ENCODE measurements around the gene BUD31.

Gene BUD31

DNA sequence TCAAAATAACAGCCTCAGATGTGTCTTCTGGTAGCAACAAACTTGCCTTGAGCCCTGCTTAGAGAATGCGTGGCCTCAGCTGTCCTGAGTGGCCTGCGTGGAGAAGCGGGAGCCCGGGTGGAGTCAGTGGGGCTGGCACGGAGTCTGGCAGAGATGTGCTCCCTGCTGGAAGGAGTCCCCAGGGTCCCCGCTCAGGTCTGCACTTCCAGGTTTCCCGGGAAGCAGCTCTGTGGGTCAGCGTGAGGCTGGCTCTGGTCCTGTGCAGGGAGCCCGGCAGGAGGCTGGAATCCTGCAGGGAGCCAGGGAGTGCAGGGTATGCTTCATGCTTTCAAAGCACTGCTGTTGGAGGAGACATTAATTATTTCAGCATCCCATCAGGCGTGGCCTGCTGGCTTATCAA lies 40.1 kb downstream of the BUD31 start:
- intact Hi-C loops (cut with micrococcal nuclease) = no loop called here
- Mint-ChIP-seq H3K36me3 (ENCODE audit: low read depth) (peaks cover 97% of the 10 kb centered on the region), H3K27ac (no peak overlapping the region), H3K4me3 (no peak overlapping the region), H3K9me3 (no peaks in the 10 kb centered on the region), H3K4me1 (ENCODE audit: low read depth) (no peaks in the 10 kb centered on the region), H3K27me3 (no peaks in the 10 kb centered on the region)

DNA sequence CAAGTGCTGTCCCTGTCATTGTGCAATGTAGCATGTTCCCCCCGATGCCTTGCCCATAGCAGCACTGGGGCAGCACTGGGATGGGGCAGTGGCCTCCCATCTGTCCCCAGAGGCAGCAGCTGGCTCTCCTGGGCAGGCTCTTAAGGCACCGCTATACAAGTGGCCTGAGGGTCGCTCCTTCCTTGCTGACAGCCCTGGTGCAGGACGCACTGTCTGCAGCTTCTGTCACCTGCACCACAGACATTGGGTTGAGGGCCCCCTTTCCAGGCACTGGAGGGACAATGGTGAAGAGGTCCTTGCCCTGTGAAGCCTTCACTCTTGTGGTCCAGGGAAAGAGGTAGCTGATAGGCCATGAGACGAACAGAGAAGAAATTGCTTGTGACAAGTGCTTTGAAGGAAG lies 40.6 kb downstream of the BUD31 start:
- no peaks in the 10 kb centered on the region for H3K9me3 Mint-ChIP-seq
- no peak overlapping the region for H3K4me3 Mint-ChIP-seq
- H3K4me1 Mint-ChIP-seq (ENCODE audit: low read depth) = no peaks in the 10 kb centered on the region
- intact Hi-C loops (cut with micrococcal nuclease) = no loop called here
- no peaks in the 10 kb centered on the region for H3K27me3 Mint-ChIP-seq
- no peak overlapping the region for H3K27ac Mint-ChIP-seq
- peaks cover 97% of the 10 kb centered on the region for H3K36me3 Mint-ChIP-seq (ENCODE audit: low read depth)

GRCh38 chr7:99451936-99452335 lies 43.2 kb downstream of the BUD31 start:
- Mint-ChIP-seq H3K36me3 (ENCODE audit: low read depth) (peaks cover 99% of the 10 kb centered on the region), H3K27me3 (no peaks in the 10 kb centered on the region), H3K4me3 (no peak overlapping the region), H3K27ac (no peak overlapping the region), H3K4me1 (ENCODE audit: low read depth) (no peaks in the 10 kb centered on the region), H3K9me3 (no peaks in the 10 kb centered on the region)
- intact Hi-C loops (cut with micrococcal nuclease) = no loop called here

GRCh38 chr7:99452541-99452940 lies 43.8 kb downstream of the BUD31 start:
- intact Hi-C loops (cut with micrococcal nuclease) = no loop called here
- Mint-ChIP-seq H3K9me3 (no peaks in the 10 kb centered on the region), H3K36me3 (ENCODE audit: low read depth) (peaks cover 99% of the 10 kb centered on the region), H3K4me1 (ENCODE audit: low read depth) (no peaks in the 10 kb centered on the region), H3K4me3 (no peak overlapping the region), H3K27ac (no peak overlapping the region), H3K27me3 (no peaks in the 10 kb centered on the region)

DNA sequence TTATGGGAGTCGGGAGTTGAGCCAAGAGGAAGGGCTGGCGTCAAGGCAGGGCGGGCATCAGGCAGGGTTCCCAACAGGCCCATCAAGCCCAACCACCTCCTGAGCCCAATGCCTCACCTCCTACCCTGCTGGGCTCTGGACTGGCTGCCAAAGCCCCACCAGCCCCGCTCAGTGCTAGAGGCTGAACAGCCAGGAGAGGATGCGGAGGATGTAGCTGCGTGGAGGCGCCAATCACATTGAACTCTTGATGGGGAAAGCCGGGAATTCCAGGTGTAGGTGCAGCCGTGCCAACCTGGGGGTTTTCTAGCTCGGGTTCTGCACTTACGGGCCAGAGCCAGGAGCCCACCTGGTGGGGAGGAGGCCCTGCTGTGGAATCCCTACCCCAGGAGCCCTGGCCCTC lies 44.3 kb downstream of the BUD31 start:
- Mint-ChIP-seq H3K27me3 (no peaks in the 10 kb centered on the region), H3K4me1 (ENCODE audit: low read depth) (no peaks in the 10 kb centered on the region), H3K36me3 (ENCODE audit: low read depth) (peaks cover 99% of the 10 kb centered on the region), H3K9me3 (no peaks in the 10 kb centered on the region), H3K27ac (no peak overlapping the region), H3K4me3 (no peak overlapping the region)
- intact Hi-C loops (cut with micrococcal nuclease) = no loop called here

- no peak overlapping the region for H3K27ac Mint-ChIP-seq
- H3K4me3 Mint-ChIP-seq = no peak overlapping the region
- intact Hi-C loops (cut with micrococcal nuclease) = no loop called here
- H3K36me3 Mint-ChIP-seq (ENCODE audit: low read depth) = peaks cover 99% of the 10 kb centered on the region
- no peaks in the 10 kb centered on the region for H3K9me3 Mint-ChIP-seq
- no peaks in the 10 kb centered on the region for H3K27me3 Mint-ChIP-seq
- peaks cover 12% of the 10 kb centered on the region for H3K4me1 Mint-ChIP-seq (ENCODE audit: low read depth)
Measured at GRCh38 chr7:99455874-99456273, 47.1 kb downstream of the BUD31 start.

- H3K27ac Mint-ChIP-seq = no peak overlapping the region
- H3K4me1 Mint-ChIP-seq (ENCODE audit: low read depth) = peaks cover 14% of the 10 kb centered on the region
- H3K9me3 Mint-ChIP-seq = no peaks in the 10 kb centered on the region
- peaks cover 98% of the 10 kb centered on the region for H3K36me3 Mint-ChIP-seq (ENCODE audit: low read depth)
- intact Hi-C loops (cut with micrococcal nuclease) = no loop called here
- no peaks in the 10 kb centered on the region for H3K27me3 Mint-ChIP-seq
- H3K4me3 Mint-ChIP-seq = no peak overlapping the region
Measured at GRCh38 chr7:99456288-99456687, 47.5 kb downstream of the BUD31 start.

GRCh38 chr7:99457050-99457649 lies 48.4 kb downstream of the BUD31 start:
- Mint-ChIP-seq H3K27ac (no peak overlapping the region), H3K4me1 (ENCODE audit: low read depth) (peaks cover 21% of the 10 kb centered on the region), H3K27me3 (no peaks in the 10 kb centered on the region), H3K36me3 (ENCODE audit: low read depth) (peaks cover 91% of the 10 kb centered on the region), H3K4me3 (no peak overlapping the region), H3K9me3 (no peaks in the 10 kb centered on the region)
- intact Hi-C loops (cut with micrococcal nuclease) = no loop called here

DNA sequence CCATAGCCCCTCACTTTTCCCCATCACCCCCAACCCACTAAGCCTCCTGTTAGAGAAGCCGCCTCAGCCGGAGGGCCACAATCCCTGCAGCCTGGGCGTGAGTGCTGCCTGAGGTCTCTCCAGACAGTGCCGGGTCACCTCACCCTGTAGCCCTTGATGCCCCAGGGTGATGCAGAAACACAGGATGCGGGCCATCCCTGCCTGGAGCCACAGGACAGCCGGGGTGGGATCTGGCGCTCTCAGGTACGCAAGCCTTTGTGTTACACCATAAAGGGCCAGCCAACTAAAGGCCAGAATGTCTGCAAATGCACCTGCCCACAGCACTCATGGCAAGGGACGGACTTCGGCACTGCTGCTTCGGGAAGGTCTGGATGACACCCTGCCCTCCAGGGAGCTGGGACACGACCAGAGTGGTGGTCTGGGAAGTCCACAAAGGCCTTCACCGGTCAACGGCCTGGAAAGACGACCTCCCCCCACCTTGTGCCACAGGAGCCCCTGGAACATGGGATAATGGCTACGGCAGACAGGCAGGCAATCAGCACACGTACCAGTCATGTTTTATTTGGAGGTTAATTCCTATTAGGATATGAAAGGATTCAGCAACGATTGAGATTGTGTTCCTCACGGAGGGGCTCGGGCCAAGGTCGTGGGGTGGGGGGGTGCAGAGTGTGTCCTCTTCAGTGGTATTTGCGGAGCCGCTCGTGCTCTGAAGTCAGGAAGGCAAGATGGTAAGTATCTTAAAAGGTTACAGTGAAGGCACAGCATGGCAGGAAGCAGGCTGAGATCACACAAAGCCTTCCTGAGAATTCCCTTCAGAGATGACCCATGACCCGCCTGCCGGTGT lies 49.1 kb downstream of the BUD31 start:
- H3K27ac Mint-ChIP-seq = no peak overlapping the region
- intact Hi-C loops (cut with micrococcal nuclease) = no loop called here
- no peak overlapping the region for H3K4me3 Mint-ChIP-seq
- peaks cover 91% of the 10 kb centered on the region for H3K36me3 Mint-ChIP-seq (ENCODE audit: low read depth)
- H3K4me1 Mint-ChIP-seq (ENCODE audit: low read depth) = peaks cover 23% of the 10 kb centered on the region
- H3K9me3 Mint-ChIP-seq = no peaks in the 10 kb centered on the region
- no peaks in the 10 kb centered on the region for H3K27me3 Mint-ChIP-seq

GRCh38 chr7:99459087-99459486 lies 50.3 kb downstream of the BUD31 start:
- Mint-ChIP-seq H3K4me1 (ENCODE audit: low read depth) (peaks cover 28% of the 10 kb centered on the region), H3K4me3 (no peak overlapping the region), H3K27me3 (no peaks in the 10 kb centered on the region), H3K9me3 (no peaks in the 10 kb centered on the region), H3K36me3 (ENCODE audit: low read depth) (peaks cover 88% of the 10 kb centered on the region), H3K27ac (no peak overlapping the region)
- intact Hi-C loops (cut with micrococcal nuclease) = no loop called here

DNA sequence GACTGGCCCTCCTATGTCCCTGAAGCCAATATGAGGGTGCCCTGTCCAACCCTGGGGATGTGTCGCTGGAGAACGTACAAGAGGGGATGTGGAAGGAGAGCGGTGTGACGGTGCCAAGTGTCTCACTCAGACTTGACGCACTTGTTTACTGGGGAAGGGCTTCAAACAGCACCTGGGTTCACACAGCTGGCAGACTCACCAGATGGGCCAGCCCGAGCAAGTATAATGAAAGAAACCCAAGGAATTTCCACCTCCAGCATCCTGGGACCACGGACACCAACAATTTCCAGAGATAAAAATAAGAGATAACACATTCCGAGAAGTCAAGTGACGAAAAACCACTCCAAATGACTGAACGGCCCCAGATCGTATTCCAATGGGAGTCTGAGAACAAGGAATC lies 51.9 kb downstream of the BUD31 start:
- Mint-ChIP-seq H3K27ac (no peak overlapping the region), H3K4me3 (no peak overlapping the region), H3K4me1 (ENCODE audit: low read depth) (peaks cover 43% of the 10 kb centered on the region), H3K9me3 (no peaks in the 10 kb centered on the region), H3K27me3 (no peaks in the 10 kb centered on the region), H3K36me3 (ENCODE audit: low read depth) (peaks cover 89% of the 10 kb centered on the region)
- intact Hi-C loops (cut with micrococcal nuclease) = no loop called here

DNA sequence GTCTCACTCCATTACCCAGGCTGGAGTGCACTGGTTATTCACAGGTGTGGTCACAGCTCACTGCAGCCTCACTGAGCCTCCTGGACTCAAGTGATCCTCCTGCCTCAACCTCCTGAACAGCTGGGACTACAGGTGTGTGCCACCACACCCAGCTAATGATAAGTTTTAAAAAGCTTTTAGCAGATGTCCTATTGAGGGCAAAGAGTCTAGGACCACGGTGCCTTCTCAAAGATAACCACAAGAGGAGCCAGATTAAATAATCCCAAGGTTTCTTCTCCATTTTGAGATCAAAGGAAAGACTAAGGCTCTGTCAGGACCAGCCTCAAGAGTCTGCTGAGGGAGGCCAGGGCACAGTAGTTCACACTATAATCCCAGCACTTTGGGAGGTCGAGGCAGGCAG lies 52.5 kb downstream of the BUD31 start:
- Mint-ChIP-seq H3K27me3 (no peaks in the 10 kb centered on the region), H3K27ac (no peak overlapping the region), H3K36me3 (ENCODE audit: low read depth) (peaks cover 89% of the 10 kb centered on the region), H3K9me3 (no peaks in the 10 kb centered on the region), H3K4me3 (no peak overlapping the region), H3K4me1 (ENCODE audit: low read depth) (peaks cover 43% of the 10 kb centered on the region)
- intact Hi-C loops (cut with micrococcal nuclease) = no loop called here

- Mint-ChIP-seq H3K27ac (peak overlapping the region; percentile 98), H3K4me1 (ENCODE audit: low read depth) (peaks cover 36% of the 10 kb centered on the region), H3K9me3 (no peaks in the 10 kb centered on the region), H3K36me3 (ENCODE audit: low read depth) (peaks cover 48% of the 10 kb centered on the region), H3K4me3 (peak overlapping the region; percentile 88), H3K27me3 (peaks cover 17% of the 10 kb centered on the region)
- intact Hi-C loops (cut with micrococcal nuclease) = no loop called here
Measured at GRCh38 chr7:99465421-99465768, 56.6 kb downstream of the BUD31 start.

GRCh38 chr7:99468336-99468918 lies 59.7 kb downstream of the BUD31 start:
- Mint-ChIP-seq H3K27ac (no peak overlapping the region), H3K36me3 (ENCODE audit: low read depth) (peaks cover 38% of the 10 kb centered on the region), H3K4me3 (no peak overlapping the region), H3K4me1 (ENCODE audit: low read depth) (peaks cover 26% of the 10 kb centered on the region), H3K9me3 (no peaks in the 10 kb centered on the region), H3K27me3 (peaks cover 23% of the 10 kb centered on the region)
- intact Hi-C loops (cut with micrococcal nuclease) = no loop called here
